Stimulated activated CD8-positive, alpha-beta memory T cell treated with anti-CD3 and anti-CD28 coated beads, Interleukin-7, amount 100 ng/mL, for 24 hours (primary cell): ENCODE measurements around the gene RNF123.

Experiments used
- DNase-seq: peaks from one replicate; pipeline ENCODE4 v3.0.0-alpha.2; 2020; ENCODE audit warnings: low read depth

Gene RNF123

GRCh38 chr3:49658711-49659110 is 30.6 kb upstream of the RNF123 start:
- no peak for DNase-seq

- DNase-seq = no peak
Measured at GRCh38 chr3:49659756-49660155, 29.6 kb upstream of the RNF123 start.

DNA sequence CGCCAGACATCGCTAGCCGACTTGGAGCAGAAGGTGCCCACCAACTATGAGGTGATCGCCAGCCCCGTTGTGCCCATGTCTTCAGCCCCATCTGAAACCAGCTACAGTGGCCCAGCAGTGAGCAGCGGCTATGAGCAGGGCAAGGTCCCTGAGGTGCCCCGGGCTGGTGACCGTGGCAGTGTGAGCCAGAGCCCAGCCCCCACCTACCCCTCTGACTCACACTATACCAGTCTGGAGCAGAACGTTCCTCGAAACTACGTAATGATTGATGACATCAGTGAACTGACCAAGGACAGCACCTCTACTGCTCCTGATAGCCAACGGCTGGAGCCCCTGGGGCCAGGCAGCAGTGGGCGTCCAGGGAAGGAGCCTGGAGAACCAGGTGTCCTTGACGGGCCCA is 28.1 kb upstream of the RNF123 start:
- no peak for DNase-seq

GRCh38 chr3:49662021-49662420 is 27.3 kb upstream of the RNF123 start:
- DNase-seq = no peak

- no peak for DNase-seq
Measured at GRCh38 chr3:49662720-49663413, 26.5 kb upstream of the RNF123 start.

DNA sequence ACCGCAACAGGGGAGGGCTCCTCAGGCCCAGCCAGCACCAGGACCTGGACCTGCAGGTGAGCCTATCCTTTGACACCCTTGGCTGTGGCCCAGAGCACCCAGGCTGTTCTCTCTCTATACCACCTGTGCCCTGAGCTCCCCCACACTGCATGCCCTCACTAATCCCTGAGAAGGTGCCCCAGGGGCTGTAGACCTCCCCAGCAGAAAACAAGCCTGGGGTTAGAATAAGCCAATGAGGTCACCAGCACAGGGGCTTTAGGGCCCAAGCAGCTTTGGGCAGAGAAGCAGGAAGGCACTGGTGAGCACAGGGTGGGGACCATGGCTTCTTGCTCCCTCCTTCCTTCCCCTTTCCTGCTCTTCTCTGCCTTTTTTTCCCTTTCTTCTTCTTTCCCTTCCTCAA is 25.5 kb upstream of the RNF123 start:
- no peak for DNase-seq

DNA sequence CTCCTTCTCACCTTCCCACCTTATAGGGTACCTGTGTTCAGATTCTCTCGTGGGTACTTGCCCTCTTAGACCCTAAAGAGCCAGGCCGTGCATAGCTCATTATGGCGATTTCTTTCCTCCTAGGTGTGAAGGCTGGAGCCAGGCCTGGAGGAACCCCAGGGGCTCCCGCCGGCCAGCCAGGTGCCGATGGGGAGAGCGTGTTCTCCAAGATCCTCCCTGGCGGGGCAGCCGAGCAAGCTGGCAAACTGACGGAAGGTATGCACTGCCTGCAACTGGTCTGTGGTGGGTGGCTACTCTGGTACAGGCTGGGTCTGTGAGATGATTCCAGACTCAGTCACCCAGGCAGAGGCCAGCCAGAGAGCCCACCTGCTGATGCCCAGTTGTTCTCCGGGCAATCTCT is 25.1 kb upstream of the RNF123 start:
- no peak for DNase-seq

DNA sequence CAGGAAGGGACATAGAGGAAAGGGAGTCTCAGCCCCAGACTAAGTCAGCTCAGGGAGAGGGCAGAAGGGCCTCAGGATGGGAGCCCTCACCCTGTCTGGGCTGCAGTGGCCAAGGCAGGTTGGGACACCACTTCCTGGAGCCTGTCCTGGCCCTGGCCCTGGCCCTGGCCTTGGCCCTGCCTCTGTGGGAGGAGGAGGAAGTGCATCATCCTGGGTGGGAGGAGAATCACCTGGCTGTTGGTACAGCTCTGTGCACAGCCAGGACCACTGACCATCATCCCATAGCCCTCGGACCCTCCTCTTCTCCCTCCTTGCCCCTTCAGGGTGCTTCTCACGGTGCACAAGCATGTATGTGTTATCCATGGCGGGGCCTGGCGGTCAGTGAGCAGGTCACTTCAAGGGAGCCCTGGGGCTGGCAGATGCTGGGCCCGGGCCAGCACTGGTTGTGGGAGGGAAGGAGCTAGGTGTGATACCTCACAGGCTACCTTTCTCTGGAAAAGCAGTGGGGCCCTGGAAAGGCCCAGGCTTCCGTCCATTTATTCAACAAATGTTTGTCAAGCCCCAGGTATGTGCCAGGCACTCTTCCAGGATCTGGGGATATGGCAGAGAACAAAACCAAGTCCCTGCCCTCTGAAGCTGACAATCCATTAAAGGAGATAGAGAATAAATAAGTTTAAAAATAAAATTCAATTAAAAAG is 23.4 kb upstream of the RNF123 start:
- DNase-seq = no peak

- DNase-seq = no peak
Measured at GRCh38 chr3:49666592-49666991, 22.8 kb upstream of the RNF123 start.

GRCh38 chr3:49667701-49668413 is 21.5 kb upstream of the RNF123 start:
- DNase-seq = no peak

- no peak for DNase-seq
Measured at GRCh38 chr3:49668414-49668797, 21.0 kb upstream of the RNF123 start.

DNA sequence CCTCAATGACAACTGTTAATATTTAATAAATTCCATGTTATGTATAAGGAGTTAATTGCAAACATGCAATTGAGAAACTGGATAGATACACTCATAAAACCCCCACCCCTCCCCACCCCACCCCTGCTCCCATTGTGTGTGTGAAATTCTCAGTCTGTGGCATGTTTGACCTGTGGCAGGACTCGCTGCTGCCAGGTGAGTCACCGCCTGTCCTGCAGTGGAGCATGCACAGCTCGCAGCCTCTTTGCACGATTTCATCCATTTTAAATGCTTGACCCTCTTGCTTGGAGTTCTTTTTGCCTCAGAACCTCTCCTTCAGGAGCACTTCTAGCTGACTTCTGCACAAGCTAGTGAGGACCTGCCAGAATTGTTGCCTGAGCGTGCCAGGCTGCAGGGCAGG is 20.5 kb upstream of the RNF123 start:
- no peak for DNase-seq

GRCh38 chr3:49669352-49669751 is 20.0 kb upstream of the RNF123 start:
- DNase-seq = no peak

DNA sequence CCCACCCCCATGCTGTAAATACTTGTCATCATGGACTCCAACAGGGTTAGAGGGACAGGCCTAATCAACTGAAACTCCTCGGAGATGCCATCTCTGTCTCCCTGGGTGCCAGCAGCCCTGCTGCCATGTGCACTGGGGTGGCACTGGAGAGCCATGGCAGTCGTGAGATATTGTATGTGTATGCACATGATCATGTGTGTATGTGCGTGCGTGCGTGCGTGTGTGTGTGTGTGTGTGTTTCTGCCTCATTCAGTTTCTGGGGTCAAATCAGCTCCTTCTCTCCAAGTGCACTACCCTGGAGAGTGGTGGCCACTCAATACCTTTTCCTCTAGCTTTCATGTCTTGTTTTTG is 18.4 kb upstream of the RNF123 start:
- DNase-seq = no peak

DNA sequence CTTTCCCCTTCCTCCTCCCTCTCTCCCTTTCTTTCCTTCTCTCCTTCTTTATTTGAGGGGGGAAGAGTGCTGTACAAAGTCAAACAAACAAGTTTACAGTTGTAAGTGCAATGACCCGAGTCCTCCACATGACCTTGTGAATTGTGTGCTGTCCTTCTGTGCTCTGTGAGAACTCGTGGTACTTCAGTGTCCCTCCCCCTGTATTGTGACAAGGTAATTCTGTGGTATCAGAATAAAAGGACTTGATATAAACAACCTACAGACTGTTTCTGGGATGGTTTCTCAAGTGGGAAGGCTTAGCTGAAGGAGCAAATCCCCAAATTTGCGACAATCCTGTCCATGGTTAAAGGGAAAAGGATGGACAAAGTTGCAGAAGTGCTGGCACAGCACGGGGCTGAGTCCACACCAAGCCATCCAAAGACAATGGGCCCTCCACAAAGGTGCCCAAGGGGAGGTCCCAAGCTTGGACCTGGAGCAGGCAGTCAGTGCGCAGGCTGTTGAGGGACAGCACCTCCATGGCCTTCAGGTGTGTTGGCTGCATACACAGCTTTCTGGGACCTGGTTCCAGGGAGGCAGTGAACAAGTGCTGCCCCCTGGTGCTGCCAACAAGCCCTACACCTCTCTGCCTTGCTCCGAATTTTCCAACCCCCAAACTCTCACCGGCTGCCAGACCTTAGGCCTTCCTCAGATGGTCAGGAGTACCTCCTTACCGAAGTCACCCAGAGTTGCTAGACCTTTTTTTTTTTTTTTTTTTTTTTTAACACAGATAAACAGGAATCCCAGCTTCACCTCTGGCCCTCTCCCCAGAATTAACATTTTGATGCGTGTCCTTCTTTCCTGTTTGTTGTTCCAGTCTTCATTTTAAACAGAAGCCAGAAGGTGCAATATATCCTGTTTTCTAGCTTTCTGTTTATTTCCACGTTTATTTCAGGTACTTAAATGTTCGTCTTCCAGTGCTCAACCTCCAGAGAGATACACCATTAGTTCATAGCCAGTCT is 17.8 kb upstream of the RNF123 start:
- DNase-seq = no peak

GRCh38 chr3:49673121-49673714 is 16.1 kb upstream of the RNF123 start:
- no peak for DNase-seq

DNA sequence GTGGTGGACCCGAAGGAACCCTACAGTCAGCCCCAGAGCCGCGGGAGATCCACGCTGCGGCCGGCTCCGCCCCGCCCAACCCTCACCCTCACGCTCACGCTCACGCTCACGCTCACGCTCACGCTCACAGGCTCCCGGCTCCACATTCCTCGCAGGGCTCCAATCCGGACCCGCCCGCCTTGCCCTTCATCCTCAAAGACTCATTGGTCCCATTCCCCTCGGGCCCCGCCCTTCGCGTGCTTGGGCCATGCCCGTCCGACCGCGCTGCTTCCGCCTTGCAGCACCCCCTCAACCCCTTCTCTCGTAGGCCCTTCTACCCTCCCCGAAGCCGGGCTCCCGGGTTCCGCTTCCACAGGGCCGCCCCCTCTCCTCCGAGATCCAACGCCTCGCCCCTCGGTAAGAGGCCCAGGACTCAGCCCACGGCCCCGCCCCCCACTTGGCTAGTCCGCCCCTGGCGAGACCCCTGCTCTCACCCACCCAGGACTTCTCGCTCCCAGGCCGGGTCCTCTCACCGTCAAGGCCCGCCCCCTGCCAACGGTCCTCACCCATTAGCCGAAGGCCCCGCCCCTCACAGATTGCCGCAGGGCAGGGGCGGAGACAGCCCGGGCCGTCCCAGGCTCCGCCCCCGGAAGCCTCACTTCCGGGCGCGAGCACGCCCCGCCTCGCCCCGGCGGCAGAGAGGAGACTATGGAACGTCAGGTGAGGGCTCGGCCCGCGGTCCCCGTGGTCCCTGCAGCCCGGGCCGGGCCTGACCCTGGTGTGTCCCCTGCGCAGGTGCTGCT is 15.5 kb upstream of the RNF123 start, which contains the start of gene APEH:
TSS of gene APEH (plus strand) at position 637 of the 782 bp plus-strand sequence. CDS start at position 688, 51 bp downstream.
- DNase-seq = peak; percentile 95

GRCh38 chr3:49674497-49674983 is 14.8 kb upstream of the RNF123 start:
- no peak for DNase-seq

DNA sequence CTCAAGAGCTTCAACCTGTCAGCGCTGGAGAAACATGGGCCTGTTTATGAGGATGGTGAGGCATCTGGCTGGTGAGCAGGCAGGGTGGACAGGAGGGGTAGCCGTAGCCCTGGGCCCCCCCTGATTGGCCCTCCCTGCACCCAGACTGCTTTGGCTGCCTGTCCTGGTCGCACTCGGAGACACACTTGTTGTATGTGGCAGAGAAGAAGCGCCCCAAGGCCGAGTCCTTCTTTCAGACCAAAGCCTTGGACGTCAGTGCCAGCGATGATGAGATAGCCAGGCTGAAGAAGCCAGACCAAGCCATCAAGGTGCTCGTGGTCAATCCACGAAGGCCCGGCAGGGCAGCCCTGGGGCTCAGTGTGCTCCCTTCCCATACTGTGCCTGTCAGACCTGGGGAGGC is 13.4 kb upstream of the RNF123 start:
- no peak for DNase-seq

GRCh38 chr3:49680493-49681231 is 8.7 kb upstream of the RNF123 start:
- DNase-seq = no peak
